Measurements from ENCODE around the gene METRN.

Gene METRN

DNA sequence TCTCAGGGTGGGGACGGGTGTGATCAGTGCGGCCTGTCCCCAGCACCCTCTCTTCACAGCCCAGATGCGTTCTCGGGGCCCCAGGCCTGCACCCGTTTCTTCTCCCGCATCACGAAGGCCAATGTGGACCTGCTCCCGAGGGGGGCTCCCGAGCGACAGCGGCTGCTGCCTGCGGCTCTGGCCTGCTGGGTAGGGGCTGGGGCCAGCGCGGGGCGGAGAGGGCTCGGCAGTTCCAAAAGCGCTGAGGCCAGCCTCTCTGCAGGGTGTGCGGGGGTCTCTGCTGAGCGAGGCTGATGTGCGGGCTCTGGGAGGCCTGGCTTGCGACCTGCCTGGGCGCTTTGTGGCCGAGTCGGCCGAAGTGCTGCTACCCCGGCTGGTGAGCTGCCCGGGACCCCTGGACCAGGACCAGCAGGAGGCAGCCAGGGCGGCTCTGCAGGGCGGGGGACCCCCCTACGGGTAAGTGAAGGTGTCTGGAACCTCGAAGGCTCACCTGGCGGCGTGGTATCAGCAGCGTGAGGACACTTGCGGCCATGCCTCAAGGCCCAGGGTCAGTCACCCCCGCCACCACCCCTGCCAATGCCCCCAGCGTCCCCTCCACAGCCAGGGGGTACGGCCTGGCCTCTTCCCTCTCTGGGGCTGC lies 50.0 kb downstream of the METRN start:
- H3K4me3 ChIP-seq (ENCODE audit: low read depth, low read length), result no peak overlapping the region
- TF ChIP-seq, protein P1, sequence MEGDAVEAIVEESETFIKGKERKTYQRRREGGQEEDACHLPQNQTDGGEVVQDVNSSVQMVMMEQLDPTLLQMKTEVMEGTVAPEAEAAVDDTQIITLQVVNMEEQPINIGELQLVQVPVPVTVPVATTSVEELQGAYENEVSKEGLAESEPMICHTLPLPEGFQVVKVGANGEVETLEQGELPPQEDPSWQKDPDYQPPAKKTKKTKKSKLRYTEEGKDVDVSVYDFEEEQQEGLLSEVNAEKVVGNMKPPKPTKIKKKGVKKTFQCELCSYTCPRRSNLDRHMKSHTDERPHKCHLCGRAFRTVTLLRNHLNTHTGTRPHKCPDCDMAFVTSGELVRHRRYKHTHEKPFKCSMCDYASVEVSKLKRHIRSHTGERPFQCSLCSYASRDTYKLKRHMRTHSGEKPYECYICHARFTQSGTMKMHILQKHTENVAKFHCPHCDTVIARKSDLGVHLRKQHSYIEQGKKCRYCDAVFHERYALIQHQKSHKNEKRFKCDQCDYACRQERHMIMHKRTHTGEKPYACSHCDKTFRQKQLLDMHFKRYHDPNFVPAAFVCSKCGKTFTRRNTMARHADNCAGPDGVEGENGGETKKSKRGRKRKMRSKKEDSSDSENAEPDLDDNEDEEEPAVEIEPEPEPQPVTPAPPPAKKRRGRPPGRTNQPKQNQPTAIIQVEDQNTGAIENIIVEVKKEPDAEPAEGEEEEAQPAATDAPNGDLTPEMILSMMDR (IDR thresholded peaks at IDR 0.05; ENCODE audit: borderline replicate concordance, insufficient read depth, low read depth, low read length), result no peak

DNA sequence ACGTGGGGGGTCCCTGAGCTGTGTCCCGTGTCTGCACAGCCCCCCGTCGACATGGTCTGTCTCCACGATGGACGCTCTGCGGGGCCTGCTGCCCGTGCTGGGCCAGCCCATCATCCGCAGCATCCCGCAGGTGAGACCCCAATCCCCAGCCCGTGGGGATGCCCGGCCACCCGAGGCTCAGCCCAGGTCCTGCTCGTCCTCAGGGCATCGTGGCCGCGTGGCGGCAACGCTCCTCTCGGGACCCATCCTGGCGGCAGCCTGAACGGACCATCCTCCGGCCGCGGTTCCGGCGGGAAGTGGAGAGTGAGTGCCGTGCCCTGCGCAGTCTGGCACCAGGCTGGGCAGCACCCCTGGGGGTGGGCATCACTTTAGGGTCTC lies 50.6 kb downstream of the METRN start:
- TF ChIP-seq, protein P1 (IDR thresholded peaks at IDR 0.05; ENCODE audit: borderline replicate concordance, insufficient read depth, low read depth, low read length), result no peak
- no peak overlapping the region for H3K4me3 ChIP-seq (ENCODE audit: low read depth, low read length)

DNA sequence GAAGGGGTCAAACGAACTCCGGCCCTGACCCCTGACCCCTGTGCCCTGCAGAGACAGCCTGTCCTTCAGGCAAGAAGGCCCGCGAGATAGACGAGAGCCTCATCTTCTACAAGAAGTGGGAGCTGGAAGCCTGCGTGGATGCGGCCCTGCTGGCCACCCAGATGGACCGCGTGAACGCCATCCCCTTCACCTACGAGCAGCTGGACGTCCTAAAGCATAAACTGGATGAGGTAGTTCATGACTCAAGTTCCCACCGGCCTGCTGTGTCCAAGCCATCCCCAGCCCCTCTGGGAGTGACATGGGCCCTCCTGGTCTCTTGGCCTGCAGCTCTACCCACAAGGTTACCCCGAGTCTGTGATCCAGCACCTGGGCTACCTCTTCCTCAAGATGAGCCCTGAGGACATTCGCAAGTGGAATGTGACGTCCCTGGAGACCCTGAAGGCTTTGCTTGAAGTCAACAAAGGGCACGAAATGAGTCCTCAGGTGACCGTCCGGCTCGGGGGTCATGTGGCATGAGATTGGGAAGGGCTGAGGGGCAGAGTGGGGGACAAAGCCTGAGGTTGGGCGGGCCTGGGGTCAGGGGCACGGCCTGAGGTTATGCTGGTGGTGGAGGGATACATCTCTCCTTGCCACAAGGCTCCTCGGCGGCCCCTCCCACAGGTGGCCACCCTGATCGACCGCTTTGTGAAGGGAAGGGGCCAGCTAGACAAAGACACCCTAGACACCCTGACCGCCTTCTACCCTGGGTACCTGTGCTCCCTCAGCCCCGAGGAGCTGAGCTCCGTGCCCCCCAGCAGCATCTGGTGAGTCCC lies 51.3 kb downstream of the METRN start:
- TF ChIP-seq, protein P1 (IDR thresholded peaks at IDR 0.05; ENCODE audit: borderline replicate concordance, insufficient read depth, low read depth, low read length), result no peak
- H3K4me3 ChIP-seq (ENCODE audit: low read depth, low read length), result no peak overlapping the region

DNA sequence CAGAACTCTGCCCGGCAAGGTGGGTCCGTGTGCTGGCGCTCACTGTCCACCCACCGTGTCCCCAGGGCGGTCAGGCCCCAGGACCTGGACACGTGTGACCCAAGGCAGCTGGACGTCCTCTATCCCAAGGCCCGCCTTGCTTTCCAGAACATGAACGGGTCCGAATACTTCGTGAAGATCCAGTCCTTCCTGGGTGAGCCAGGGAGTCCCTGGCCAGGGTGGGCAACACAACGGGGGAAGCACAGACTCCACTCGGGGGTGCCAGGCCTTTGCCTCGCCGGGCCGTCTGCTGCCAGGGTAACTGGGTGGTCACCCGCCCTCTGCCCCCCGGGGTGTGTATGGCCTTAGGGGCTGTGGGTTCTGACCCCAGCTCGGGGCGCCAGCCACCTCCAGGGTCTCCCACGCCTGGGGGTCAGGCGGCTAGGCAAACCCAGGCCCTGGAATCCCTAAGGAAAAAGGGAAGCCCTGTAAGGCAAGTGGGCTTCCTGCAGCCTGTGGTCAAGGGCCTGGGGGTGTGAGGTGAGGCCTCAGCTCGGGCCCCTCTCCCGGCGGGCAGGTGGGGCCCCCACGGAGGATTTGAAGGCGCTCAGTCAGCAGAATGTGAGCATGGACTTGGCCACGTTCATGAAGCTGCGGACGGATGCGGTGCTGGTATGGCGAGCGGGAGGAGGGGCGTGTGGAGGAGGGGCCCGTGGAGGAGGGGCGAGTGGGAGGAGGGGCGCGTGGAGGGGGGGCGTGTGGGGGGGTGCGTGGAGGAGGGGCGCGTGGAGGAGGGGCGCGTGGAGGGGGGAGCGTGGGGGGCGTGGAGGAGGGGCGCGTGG lies 52.1 kb downstream of the METRN start:
- no peak overlapping the region for H3K4me3 ChIP-seq (ENCODE audit: low read depth, low read length)
- TF ChIP-seq, protein P1 (IDR thresholded peaks at IDR 0.05; ENCODE audit: borderline replicate concordance, insufficient read depth, low read depth, low read length), result no peak

DNA sequence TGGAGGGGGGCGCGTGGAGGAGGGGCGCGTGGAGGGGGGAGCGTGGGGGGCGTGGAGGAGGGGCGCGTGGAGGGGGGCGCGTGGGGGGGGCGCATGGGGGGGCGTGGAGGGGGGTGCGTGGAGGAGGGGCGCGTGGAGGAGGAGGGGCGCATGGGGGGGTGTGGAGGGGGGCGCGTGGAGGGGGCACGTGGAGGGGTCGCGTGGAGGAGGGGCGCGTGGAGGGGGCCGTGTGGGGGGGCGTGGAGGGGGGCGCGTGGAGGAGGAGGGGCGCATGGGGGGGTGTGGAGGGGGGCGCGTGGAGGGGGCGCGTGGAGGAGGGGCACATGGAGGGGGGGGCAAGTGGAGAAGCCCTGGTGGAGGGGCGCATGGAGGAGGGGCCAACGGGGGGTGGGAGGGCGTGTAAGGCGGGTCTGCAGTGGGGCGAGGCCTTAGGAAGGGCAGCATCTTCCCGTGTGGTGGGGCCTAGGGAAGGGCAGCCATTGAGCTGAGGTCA lies 52.9 kb downstream of the METRN start:
- H3K4me3 ChIP-seq (ENCODE audit: low read depth, low read length), result no peak overlapping the region
- TF ChIP-seq, protein P1 (IDR thresholded peaks at IDR 0.05; ENCODE audit: borderline replicate concordance, insufficient read depth, low read depth, low read length), result no peak

DNA sequence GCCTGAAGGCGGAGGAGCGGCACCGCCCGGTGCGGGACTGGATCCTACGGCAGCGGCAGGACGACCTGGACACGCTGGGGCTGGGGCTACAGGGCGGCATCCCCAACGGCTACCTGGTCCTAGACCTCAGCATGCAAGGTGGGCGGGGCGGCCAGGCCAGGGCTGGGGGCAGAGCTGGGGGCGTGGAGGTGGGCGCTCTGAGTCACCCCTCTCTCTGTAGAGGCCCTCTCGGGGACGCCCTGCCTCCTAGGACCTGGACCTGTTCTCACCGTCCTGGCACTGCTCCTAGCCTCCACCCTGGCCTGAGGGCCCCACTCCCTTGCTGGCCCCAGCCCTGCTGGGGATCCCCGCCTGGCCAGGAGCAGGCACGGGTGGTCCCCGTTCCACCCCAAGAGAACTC lies 53.5 kb downstream of the METRN start:
- H3K4me3 ChIP-seq (ENCODE audit: low read depth, low read length), result no peak overlapping the region
- TF ChIP-seq, protein P1 (IDR thresholded peaks at IDR 0.05; ENCODE audit: borderline replicate concordance, insufficient read depth, low read depth, low read length), result no peak

Data from GM12875 (cell line).